Panc1 (cell line): Measurements from ENCODE around the gene OTUD1.

Source experiments
- POLR2AphosphoS5 ChIP-seq: IDR thresholded peaks from 2 replicates; pipeline ENCODE4 v1.6.1; 2012; ENCODE audit warnings: mild to moderate bottlenecking, low read depth, low read length, moderate library complexity
- TCF7L2 ChIP-seq: IDR thresholded peaks from 2 replicates; pipeline ENCODE4 v1.6.1; 2011; ENCODE audit warnings: mild to moderate bottlenecking, low read depth, low read length, inconsistent platforms
- TF ChIP-seq, protein P1 (sequence below): fragments of 450-650 bp; IDR thresholded peaks from 2 replicates; pipeline ENCODE4 v1.5.1; 2017; ENCODE audit warnings: mild to moderate bottlenecking
- TF ChIP-seq, protein P2 (sequence below), 2 experiments: IDR thresholded peaks; 2 replicates each; pipeline ENCODE4 v1.6.1; 2011 to 2012; ENCODE audit warnings: low read depth in 2 of 2, control low read depth in 1 of 2, low read length in 1 of 2, mild to moderate bottlenecking in 1 of 2, moderate library complexity in 1 of 2; ENCODE audit not compliant: insufficient read depth in 1 of 2

DNA sequence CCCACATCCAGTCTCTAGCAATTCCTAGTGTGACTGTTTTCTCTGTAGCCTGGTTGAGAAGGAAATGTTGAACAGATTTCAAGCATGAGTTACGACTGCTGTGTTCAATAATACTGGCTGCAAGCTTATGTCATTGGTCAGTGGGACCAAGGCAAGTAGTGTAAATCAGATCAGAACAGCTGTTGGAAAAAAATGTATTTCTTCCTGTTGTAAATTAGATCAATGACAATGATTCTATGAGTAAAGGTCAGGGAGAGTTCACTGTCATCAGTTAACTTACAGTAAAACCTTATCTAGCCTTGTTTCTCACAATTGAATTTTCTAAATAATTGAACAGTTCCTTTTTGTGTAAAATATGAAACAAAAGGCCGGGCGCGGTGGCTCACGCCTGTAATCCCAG, 6.7 kb downstream of the OTUD1 start:
- TF ChIP-seq TCF7L2 (no peak), POLR2AphosphoS5 (no peak)
- TF ChIP-seq, protein P1, sequence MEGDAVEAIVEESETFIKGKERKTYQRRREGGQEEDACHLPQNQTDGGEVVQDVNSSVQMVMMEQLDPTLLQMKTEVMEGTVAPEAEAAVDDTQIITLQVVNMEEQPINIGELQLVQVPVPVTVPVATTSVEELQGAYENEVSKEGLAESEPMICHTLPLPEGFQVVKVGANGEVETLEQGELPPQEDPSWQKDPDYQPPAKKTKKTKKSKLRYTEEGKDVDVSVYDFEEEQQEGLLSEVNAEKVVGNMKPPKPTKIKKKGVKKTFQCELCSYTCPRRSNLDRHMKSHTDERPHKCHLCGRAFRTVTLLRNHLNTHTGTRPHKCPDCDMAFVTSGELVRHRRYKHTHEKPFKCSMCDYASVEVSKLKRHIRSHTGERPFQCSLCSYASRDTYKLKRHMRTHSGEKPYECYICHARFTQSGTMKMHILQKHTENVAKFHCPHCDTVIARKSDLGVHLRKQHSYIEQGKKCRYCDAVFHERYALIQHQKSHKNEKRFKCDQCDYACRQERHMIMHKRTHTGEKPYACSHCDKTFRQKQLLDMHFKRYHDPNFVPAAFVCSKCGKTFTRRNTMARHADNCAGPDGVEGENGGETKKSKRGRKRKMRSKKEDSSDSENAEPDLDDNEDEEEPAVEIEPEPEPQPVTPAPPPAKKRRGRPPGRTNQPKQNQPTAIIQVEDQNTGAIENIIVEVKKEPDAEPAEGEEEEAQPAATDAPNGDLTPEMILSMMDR: no peak
- TF ChIP-seq, protein P2, sequence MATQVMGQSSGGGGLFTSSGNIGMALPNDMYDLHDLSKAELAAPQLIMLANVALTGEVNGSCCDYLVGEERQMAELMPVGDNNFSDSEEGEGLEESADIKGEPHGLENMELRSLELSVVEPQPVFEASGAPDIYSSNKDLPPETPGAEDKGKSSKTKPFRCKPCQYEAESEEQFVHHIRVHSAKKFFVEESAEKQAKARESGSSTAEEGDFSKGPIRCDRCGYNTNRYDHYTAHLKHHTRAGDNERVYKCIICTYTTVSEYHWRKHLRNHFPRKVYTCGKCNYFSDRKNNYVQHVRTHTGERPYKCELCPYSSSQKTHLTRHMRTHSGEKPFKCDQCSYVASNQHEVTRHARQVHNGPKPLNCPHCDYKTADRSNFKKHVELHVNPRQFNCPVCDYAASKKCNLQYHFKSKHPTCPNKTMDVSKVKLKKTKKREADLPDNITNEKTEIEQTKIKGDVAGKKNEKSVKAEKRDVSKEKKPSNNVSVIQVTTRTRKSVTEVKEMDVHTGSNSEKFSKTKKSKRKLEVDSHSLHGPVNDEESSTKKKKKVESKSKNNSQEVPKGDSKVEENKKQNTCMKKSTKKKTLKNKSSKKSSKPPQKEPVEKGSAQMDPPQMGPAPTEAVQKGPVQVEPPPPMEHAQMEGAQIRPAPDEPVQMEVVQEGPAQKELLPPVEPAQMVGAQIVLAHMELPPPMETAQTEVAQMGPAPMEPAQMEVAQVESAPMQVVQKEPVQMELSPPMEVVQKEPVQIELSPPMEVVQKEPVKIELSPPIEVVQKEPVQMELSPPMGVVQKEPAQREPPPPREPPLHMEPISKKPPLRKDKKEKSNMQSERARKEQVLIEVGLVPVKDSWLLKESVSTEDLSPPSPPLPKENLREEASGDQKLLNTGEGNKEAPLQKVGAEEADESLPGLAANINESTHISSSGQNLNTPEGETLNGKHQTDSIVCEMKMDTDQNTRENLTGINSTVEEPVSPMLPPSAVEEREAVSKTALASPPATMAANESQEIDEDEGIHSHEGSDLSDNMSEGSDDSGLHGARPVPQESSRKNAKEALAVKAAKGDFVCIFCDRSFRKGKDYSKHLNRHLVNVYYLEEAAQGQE (IDR thresholded peaks at IDR 0.05; ENCODE audit: insufficient read depth in 1 of 2, low read depth in 2 of 2, low read length in 1 of 2): no peak
